PC-3 (cell line): ENCODE results near the gene POU2F1.

ENCODE experiments used
- CTCF ChIP-seq: fragments of 300-600 bp; sonication (generic); conservative IDR thresholded peaks from 2 replicates; pipeline ENCODE4 v1.5.1; 2017; ENCODE audit warnings: antibody characterized with exemption, low read depth, mild to moderate bottlenecking, low read length
- EZH2 ChIP-seq: fragments of 300-600 bp; sonication (generic); IDR thresholded peaks from one replicate; pipeline ENCODE4 v1.6.1; 2017; ENCODE audit warnings: antibody characterized with exemption, mild to moderate bottlenecking, low read length; ENCODE audit not compliant: unreplicated experiment
- EZH2phosphoT487 ChIP-seq: fragments of 300-600 bp; sonication (generic); IDR thresholded peaks from 2 replicates; pipeline ENCODE4 v1.6.1; 2018; ENCODE audit warnings: mild to moderate bottlenecking, antibody characterized with exemption, low read length, borderline replicate concordance

- 0 out of 2 replicates have a peak, but pooled peaks have one; percentile 8 for TF ChIP-seq CTCF
- no peak for TF ChIP-seq EZH2
- TF ChIP-seq EZH2phosphoT487, result no peak
Measured at GRCh38 chr1:167447521-167448136, 226.9 kb downstream of the POU2F1 start.
